Fibroblast of skin of abdomen (primary cell): Measurements from ENCODE around the gene MAPRE3.

Experiments
- DNase-seq: peaks from one replicate; pipeline ENCODE4 v3.0.0-alpha.2; 2013

Gene MAPRE3

DNA sequence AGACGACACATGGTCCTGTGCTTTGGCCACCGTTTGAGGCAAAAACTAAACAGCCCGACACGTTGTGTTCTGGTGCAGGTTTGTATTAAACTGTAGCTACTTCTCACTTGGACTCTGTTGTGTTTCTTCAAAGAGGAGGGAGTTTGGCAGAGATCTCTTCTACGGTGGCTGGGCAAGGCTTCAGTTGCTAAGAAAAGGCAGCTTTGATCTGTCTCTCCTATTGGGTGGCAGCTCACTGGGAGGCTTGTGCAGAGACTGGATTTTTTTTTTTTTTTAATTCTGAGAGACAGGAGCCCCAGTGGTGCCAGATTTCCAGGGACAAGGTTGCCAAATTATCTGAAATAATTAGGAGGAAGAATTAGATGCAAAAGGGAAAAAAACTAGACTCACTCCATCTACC, 20.2 kb upstream of the MAPRE3 start:
- DNase-seq: no peak

GRCh38 chr2:26951236-26951635, 19.2 kb upstream of the MAPRE3 start:
- no peak for DNase-seq

DNA sequence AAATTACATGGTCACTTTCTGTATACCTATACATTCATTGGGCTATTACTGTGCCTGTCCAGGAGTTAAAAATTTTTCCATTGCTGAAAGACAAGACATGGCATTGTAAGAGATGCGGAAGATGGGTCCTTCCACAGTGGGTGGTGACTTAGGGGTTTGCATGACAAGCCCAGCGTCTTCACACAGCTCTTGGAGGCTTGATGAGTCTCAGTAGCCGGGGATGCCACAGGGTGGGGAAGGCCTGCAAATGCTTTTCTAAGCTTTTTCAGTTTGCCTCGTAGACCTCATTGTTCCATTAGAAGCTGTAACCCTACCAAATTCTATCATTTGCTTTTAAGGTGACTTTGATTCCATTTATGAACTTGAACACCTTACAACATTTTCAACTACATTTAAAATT, 18.1 kb upstream of the MAPRE3 start:
- no peak for DNase-seq

DNA sequence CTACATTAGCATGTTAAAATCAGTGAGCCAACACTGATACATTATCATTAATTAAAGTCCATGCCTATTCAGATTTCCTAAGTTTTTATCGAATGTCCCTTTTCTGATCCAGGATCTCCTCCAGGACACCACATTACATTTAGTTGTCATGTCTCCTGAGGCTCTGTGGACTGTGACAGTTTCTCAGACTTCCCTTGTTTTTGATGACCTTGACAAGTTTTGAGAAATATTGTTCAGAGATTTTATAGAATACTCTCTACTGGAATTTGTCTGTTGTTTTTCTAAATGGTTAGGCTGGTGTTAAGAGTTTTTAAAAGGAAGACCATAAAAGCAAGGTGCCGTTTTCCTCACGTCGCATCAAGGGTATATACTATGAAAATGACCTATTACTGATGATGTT, 16.3 kb upstream of the MAPRE3 start:
- DNase-seq: no peak

- DNase-seq: no peak
Observed at GRCh38 chr2:26957041-26957440, 13.4 kb upstream of the MAPRE3 start.

DNA sequence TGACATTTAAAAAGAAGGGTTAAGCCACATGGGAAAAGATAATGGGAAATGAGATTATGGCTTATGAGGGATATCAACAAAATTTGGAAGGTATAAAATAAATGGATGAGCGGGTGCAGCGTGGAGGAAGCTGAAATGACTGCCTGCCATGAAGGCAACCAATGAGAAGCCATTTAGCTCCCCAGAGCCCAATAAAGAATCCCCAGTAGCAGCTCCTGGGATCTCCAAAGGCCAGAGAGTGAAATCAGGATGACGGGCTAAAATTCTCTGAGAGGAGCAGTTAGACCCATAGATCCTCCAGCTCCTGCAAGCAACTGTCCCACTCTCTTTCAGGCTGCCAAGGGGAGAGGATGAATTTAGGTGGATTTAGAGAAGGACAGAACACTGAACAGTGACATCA, 12.9 kb upstream of the MAPRE3 start:
- DNase-seq: no peak

DNA sequence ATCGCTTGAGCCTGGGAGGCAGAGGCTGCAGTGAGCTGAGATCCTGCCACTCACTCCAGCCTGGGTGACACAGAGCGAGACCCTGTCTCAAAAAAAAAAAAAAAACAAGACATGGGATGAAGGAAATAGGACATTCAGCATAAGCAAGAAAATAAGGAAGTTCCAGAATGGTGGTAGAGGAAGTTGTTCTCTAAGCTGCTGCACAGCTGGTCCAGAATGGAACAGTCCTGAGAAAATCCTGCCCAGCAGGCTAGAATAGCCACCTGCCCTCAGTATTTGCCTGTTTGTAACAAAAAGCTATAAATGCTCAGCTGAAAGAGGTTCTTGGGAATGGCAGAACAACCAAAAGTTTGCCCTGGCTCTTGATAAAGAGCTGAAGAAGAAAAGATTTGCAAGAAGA, 11.1 kb upstream of the MAPRE3 start:
- DNase-seq: no peak

DNA sequence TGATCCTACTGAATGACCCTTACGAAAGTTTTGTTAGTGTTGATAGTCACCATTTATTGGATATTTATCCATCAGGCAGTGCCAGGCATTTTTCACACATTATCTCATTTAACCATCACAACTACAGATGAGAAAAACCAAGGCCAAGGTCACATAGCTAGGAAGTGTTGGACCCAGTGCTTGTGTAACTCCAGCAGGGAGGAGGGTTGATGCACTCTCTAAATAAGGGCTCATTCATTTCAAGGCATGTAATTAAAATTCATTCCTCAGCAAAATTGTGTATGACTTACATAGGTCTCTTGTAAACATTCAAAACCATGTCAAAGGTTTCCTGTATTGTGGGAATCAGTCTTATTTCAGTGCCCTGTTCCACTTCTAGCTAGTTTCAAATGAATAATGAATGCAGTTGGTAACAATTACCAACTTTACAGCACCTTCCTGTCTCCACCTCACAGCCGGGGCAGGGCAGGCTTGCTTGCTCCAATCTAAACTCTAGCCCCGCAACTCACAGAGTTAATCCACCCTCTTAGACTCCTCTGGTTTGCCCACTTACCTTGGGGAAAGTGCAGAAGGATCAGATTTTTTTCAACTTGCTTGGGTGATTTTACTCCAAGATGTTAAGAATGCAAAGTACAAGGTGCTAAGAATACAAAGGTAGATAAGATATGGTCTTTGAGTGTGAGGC, 5.8 kb upstream of the MAPRE3 start:
- no peak for DNase-seq

GRCh38 chr2:26968001-26968400, 2.4 kb upstream of the MAPRE3 start:
- no peak for DNase-seq

GRCh38 chr2:26969077-26969844, 1.2 kb upstream of the MAPRE3 start:
- DNase-seq: no peak

GRCh38 chr2:26970928-26971627, 641 bp downstream of the MAPRE3 start:
- no peak for DNase-seq

DNA sequence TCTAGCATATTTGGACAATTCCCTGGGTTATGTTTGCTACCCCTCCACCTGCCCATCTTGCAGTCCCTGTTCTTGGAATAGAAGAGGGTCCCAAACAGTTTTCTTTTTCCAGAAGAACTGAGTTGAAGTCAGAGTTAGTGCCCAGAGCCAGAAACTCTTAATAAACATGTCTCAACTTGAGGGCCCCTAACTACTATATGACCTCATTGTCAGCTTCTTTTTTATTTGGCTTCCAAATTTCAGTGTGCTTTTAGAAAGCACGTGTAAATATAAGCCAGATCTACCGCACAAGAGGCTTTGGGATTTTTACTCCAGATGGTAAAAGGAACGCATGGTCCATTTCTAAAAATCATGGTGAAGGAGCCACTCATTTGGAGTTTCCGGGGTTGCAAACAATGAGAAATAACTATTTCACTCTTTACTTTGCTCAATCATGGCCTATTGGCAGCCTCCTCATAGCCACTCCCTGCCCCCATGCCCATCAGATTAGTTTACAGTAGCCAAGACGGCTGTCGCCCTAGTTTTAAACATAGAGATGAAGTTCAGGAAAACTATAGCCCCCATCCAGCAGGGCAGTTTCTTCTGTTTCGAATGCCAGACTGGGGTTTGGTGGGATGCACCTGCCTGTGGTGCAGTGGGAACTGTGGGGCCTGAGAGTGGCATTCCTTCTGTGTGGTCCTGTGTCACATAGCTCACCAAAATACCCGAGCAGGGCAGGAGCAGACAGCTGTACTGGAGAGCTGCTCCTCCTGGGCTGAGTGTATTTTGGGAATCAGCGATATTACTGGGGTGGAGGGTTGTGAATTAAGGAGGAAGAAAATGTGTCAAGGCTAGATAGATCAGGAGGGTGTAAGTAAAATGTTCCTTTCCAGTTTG, 1.7 kb downstream of the MAPRE3 start:
- DNase-seq: no peak

- DNase-seq: no peak
Observed at GRCh38 chr2:26974352-26974751, 3.9 kb downstream of the MAPRE3 start.

- no peak for DNase-seq
Observed at GRCh38 chr2:26975102-26975501, 4.7 kb downstream of the MAPRE3 start.

GRCh38 chr2:26975656-26976055, 5.2 kb downstream of the MAPRE3 start:
- no peak for DNase-seq

GRCh38 chr2:26976237-26976636, 5.8 kb downstream of the MAPRE3 start:
- DNase-seq: no peak

DNA sequence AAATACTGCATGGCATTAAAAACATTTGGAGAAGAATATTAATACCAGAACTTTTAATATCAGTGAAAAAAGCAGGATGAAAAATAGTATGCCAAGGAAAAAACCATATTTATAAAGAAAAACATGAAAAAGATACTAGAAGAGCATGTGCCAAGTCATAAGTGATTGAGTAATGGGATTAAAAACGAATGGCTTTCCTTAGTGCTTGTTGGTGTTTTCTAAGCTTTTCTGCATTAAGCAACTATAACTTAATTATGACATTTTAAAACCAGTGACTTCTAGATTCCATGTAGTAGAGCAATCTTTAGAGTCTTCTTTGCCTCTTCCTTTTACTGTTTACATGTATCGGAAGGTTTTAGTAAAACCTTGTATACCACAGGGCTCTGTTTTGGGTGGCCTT, 6.6 kb downstream of the MAPRE3 start:
- no peak for DNase-seq

DNA sequence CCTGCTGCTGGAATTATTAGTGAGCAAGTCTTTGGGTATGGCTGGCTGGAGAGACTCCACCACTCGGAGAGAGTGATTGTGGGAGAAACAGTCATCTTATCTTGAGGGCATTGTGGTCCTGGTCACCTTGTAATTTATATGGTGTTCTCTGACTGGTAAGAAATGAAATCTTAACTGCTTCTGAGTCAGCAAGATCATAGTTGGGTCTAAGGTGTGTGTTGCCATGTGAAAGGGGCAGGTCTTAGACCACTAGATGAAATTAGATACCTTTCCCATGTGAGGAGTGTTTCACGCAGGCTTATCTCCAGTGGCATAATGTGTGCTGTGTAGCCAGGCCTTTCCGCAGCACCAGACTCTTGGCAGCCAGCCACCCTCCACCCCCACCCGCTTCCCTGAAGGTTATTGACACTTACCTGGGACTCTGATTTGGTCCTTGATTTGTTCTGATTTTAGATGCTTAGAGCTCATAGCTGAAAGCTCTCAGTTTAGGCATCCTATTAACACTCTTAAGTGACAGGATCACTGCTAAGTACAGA, 7.7 kb downstream of the MAPRE3 start:
- no peak for DNase-seq

DNA sequence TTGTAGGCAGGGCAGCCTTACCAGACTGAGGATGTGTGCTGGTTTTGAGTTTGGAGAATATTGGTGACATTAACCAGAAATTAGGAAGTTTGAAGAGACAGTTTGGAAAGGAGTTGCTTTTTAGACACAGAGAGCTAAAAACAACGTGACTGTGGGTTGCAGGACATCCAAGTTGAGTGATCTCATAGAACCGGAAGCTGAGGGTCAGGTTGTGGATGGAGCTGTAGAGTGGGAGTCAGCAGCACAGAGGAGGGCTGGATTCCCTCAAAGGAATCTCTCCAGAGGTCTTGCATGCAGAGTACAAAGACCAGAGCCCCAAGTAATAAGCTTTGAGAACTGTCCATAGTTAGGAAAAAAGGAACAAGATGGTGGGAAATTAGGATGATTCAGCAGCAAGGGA, 9.3 kb downstream of the MAPRE3 start:
- DNase-seq: no peak

- no peak for DNase-seq
Observed at GRCh38 chr2:26980971-26981370, 10.5 kb downstream of the MAPRE3 start.

DNA sequence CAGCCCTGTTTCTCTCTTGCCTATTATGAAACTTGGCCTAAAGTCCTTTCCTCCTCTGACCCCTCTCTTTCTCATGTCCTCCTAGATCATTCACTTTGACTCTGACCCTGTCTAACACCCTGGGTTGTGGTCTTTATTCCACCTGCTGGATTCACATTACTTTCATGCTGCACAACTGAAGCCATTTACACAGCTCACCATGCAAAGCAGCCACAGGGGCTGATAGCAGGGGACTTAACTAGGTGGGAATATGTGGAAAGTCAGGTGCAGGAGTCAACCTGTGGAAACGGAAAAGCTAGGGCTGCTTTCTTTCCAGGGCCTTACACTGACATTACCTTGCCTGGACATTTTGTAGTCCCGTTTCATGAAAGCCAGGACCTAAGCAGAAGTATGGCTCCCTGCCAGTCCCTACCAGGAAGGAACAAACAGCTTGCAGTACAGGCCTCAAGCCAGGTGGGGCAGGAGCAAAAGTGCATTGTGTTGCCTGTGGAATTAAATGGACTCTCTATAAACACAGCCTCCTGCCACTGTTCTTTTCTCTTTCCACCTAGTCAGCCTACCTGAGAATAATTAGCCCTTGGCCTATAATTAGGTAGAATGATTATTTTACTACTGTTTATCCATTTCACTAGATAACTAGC, 11.8 kb downstream of the MAPRE3 start:
- DNase-seq: no peak

GRCh38 chr2:26983746-26984145, 13.3 kb downstream of the MAPRE3 start:
- no peak for DNase-seq
